ENCODE results near the gene SLC38A5.

DNA sequence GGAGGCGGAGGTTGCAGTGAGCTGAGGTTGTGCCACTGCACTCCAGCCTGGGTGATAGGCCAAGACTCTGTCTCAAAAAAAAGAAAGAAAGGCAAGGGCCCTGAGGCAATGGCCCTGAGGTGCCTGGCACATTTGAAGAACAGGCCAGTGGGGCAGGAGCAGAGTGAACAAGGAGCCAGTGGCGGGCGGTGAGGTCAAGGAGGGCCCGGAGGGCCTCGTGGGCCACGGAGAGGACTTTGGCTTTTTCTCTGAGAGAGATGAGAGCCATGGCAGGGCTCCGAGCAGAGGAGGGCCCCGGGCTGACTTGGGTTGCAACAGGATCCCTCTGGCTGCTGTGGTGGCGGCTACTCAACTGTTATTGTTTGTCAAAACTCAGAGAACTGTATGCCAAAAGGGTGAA, 19.2 kb upstream of the SLC38A5 start:
- TF ChIP-seq, protein P1, sequence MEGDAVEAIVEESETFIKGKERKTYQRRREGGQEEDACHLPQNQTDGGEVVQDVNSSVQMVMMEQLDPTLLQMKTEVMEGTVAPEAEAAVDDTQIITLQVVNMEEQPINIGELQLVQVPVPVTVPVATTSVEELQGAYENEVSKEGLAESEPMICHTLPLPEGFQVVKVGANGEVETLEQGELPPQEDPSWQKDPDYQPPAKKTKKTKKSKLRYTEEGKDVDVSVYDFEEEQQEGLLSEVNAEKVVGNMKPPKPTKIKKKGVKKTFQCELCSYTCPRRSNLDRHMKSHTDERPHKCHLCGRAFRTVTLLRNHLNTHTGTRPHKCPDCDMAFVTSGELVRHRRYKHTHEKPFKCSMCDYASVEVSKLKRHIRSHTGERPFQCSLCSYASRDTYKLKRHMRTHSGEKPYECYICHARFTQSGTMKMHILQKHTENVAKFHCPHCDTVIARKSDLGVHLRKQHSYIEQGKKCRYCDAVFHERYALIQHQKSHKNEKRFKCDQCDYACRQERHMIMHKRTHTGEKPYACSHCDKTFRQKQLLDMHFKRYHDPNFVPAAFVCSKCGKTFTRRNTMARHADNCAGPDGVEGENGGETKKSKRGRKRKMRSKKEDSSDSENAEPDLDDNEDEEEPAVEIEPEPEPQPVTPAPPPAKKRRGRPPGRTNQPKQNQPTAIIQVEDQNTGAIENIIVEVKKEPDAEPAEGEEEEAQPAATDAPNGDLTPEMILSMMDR (IDR thresholded peaks at IDR 0.05): no peak
- TF ChIP-seq TEAD4 (IDR thresholded peaks at IDR 0.05; ENCODE audit: borderline replicate concordance, insufficient read depth) (no peak), EP300 (IDR thresholded peaks at IDR 0.05; ENCODE audit: borderline replicate concordance in 1 of 2, low read depth in 1 of 2, low read length in 1 of 2) (no peak)

Data from SK-N-SH (cell line).